GM12878 (cell line): ENCODE measurements around the gene PSMB7. TPM values are rescaled to one million over a fixed set of nuclear protein-coding genes. Genes with fewer than 3 reads are reported as not detected.

Experiments
- ATAC-seq: fragments of 200-7000 bp; cut with Tn5 transposase; 3 replicates; pipeline ENCODE4 v1.9.1; 2020; ENCODE audit warnings: mild to moderate bottlenecking, moderate library complexity
- BruUV-seq: library from RNA; stranded (reverse); fragments of 400-500 nt; replicated peaks from 2 replicates; lab custom pipeline; 2021; lab: Mats Ljungman, UMichigan
- CTCF ChIA-PET: fragments of 300-600 bp; sonication (Branson Sonifier 250); formaldehyde crosslinking; extraction: SDS; loops from one replicate; lab custom pipeline; 2021; ENCODE audit warnings: inconsistent platforms; lab: Yijun Ruan, JAX
- POLR2A ChIA-PET: fragments of 350-600 bp; formaldehyde crosslinking; extraction: SDS; loops from one replicate; lab custom pipeline; 2021; ENCODE audit warnings: inconsistent platforms; lab: Charles Lee
- RAD21 ChIA-PET: fragments of 300-600 bp; sonication (Branson Sonifier 250); formaldehyde crosslinking; loops from one replicate; lab custom pipeline; 2023; ENCODE audit warnings: antibody characterized with exemption; ENCODE audit not compliant: unreplicated experiment; lab: Charles Lee
- SMC1A ChIA-PET: fragments of 300-600 bp; sonication (Branson Sonifier 250); formaldehyde crosslinking; loops from one replicate; lab custom pipeline; 2023; ENCODE audit not compliant: unreplicated experiment, uncharacterized antibody; lab: Charles Lee
- DNase-seq: peaks from one replicate; pipeline ENCODE4 v3.0.0-alpha.2; 2011; ENCODE audit warnings: low read depth, low spot score
- FAIRE-seq: peaks from 3 replicates; lab custom pipeline; 2011; peaks lifted over from hg19 to GRCh38; lab: Jason Lieb, UNC
- H2AFZ ChIP-seq: 2 replicates; pipeline ENCODE4 v1.6.0; 2011; ENCODE audit warnings: low read depth, low read length, control low read depth; ENCODE audit not compliant: control insufficient read depth
- H3K27ac ChIP-seq: 2 replicates; pipeline ENCODE4 v1.5.1; 2011; ENCODE audit warnings: control low read depth; ENCODE audit not compliant: control insufficient read depth, insufficient read depth
- H3K27me3 ChIP-seq, 2 experiments: replicated peaks in 1 of 2; 2 replicates each; pipeline versions ENCODE4 v1.6.0 to v1.6.1; 2011; ENCODE audit warnings: low read length in 1 of 2; ENCODE audit not compliant: control insufficient read depth in 2 of 2, insufficient read depth in 2 of 2
- H3K36me3 ChIP-seq, 2 experiments: 2 replicates each; pipeline ENCODE4 v1.5.1; 2011; ENCODE audit warnings: low read length in 1 of 2; ENCODE audit not compliant: control insufficient read depth in 2 of 2, insufficient read depth in 2 of 2
- H3K4me1 ChIP-seq: 2 replicates; pipeline ENCODE4 v1.6.1; 2011; ENCODE audit warnings: mild to moderate bottlenecking, low read length, moderate library complexity, mixed read lengths; ENCODE audit not compliant: control insufficient read depth, insufficient read depth
- H3K4me2 ChIP-seq: 2 replicates; pipeline ENCODE4 v1.6.0; 2011; ENCODE audit warnings: control low read depth; ENCODE audit not compliant: control insufficient read depth, insufficient read depth
- H3K4me3 ChIP-seq: fragments of 200-600 bp; sonication (generic); 2 replicates; pipeline ENCODE4 v1.5.1; 2016
- H3K79me2 ChIP-seq: 2 replicates; pipeline ENCODE4 v1.6.0; 2011; ENCODE audit warnings: low read length; ENCODE audit not compliant: control insufficient read depth, insufficient read depth
- H3K9ac ChIP-seq: 2 replicates; pipeline ENCODE4 v1.8.0; 2011; ENCODE audit warnings: low read length, control low read depth, mixed read lengths; ENCODE audit not compliant: control insufficient read depth, insufficient read depth
- H3K9me3 ChIP-seq: replicated peaks from 3 replicates; pipeline ENCODE4 v1.5.1; 2011; ENCODE audit warnings: mild to moderate bottlenecking, low read length; ENCODE audit not compliant: control insufficient read depth, insufficient read depth
- H4K20me1 ChIP-seq: 2 replicates; pipeline ENCODE4 v1.6.0; 2011; ENCODE audit not compliant: control insufficient read depth, insufficient read depth
- BRCA1 ChIP-seq: IDR thresholded peaks from 2 replicates; pipeline ENCODE4 v1.6.1; 2011; ENCODE audit warnings: low read depth, low read length, improper control_type of control experiment
- CBX5 ChIP-seq: sonication (generic); IDR thresholded peaks from 2 replicates; pipeline ENCODE4 v1.6.1; 2016; ENCODE audit warnings: low read depth, moderate library complexity, mild to moderate bottlenecking, inconsistent platforms
- CREM ChIP-seq: IDR thresholded peaks from 2 replicates; pipeline ENCODE4 v1.6.1; 2014; ENCODE audit warnings: antibody characterized with exemption, low read depth
- EGR1 ChIP-seq, 2 experiments: IDR thresholded peaks; 1 replicate in 1 of 2; 2 replicates in 1 of 2; pipeline ENCODE4 v1.6.1; 2011 to 2012; ENCODE audit warnings: low read depth in 2 of 2, low read length in 2 of 2, borderline replicate concordance in 1 of 2, mild to moderate bottlenecking in 1 of 2, moderate library complexity in 1 of 2
- IKZF1 ChIP-seq: fragments of 450-650 bp; conservative IDR thresholded peaks from 2 replicates; pipeline ENCODE4 v1.6.1; 2017; ENCODE audit warnings: antibody characterized with exemption, mild to moderate bottlenecking
- NR2C2 ChIP-seq: IDR thresholded peaks from 2 replicates; pipeline ENCODE4 v1.6.1; 2011; ENCODE audit warnings: borderline replicate concordance, low read depth; ENCODE audit not compliant: control insufficient read depth, insufficient read length
- PML ChIP-seq: IDR thresholded peaks from 2 replicates; pipeline ENCODE4 v1.6.1; 2012; ENCODE audit warnings: low read length, inconsistent platforms
- SMAD5 ChIP-seq: IDR thresholded peaks from 2 replicates; pipeline ENCODE4 v1.6.1; 2016; ENCODE audit warnings: antibody characterized with exemption, low read depth
- SPI1 ChIP-seq: IDR thresholded peaks from 2 replicates; pipeline ENCODE4 v1.6.1; 2011; ENCODE audit warnings: low read depth, mild to moderate bottlenecking, low read length, moderate library complexity, borderline replicate concordance; ENCODE audit not compliant: insufficient read depth
- SREBF1 ChIP-seq: IDR thresholded peaks from 2 replicates; pipeline ENCODE4 v1.6.1; 2012; ENCODE audit warnings: mild to moderate bottlenecking, low read length
- STAT1 ChIP-seq: fragments of 450-650 bp; conservative IDR thresholded peaks from 2 replicates; pipeline ENCODE4 v1.6.1; 2014; ENCODE audit warnings: antibody characterized with exemption, mild to moderate bottlenecking
- WGBS: methylation state at CpG from one replicate; pipeline ENCODE4 v1.1.6; 2016; ENCODE audit warnings: low lambda C conversion rate; ENCODE audit not compliant: insufficient replicate concordance, insufficient coverage; ENCODE audit errors: missing lambda C conversion rate; 5-methylcytosine and 5-hydroxymethylcytosine counted together
- in situ Hi-C: fragments of 300-500 bp; cut with MboI; formaldehyde crosslinking; loops from 9 replicates; pipeline ENCODE4 v1.14.3; 2018; ENCODE audit warnings: mixed read lengths
- intact Hi-C: fragments of 100-400 bp; cut with micrococcal nuclease; formaldehyde crosslinking; loops from one replicate; pipeline ENCODE4 v1.14.2; 2022; ENCODE audit not compliant: unreplicated experiment
- polyA plus RNA-seq, 11 experiments: library from polyadenylated mRNA; depleted of rRNA in 4 of 11; unstranded in 6 of 11; stranded (reverse) in 5 of 11; fragments of >200 nt; fragmentation: Nextera tagmentation in 4 of 11; fragmentation: Illumina TruSeq in 1 of 11; extraction: Ambion mirVana in 4 of 11; extraction: Trizol in 1 of 11; gene quantifications; 1 replicate in 1 of 11; 2 replicates in 10 of 11; pipeline versions ENCODE4 v1.2.1 to v1.2.3, GENCODE V29; 2011 to 2016; ENCODE audit warnings: inconsistent platforms in 2 of 11, missing spikeins in 2 of 11, low read depth in 1 of 11
- total RNA-seq, 4 experiments: library from RNA; depleted of rRNA in 3 of 4; stranded (reverse); fragments of >200 nt in 3 of 4; fragmentation: Illumina TruSeq in 1 of 4; extraction: Trizol in 1 of 4; gene quantifications; 2 replicates each; pipeline versions ENCODE4 v1.2.1 to v1.2.3, GENCODE V29; 2013 to 2021
- TF ChIP-seq, protein P1 (sequence below): fragments of 450-650 bp; formaldehyde crosslinking; IDR thresholded peaks from 2 replicates; pipeline ENCODE4 v1.5.0; 2022; ENCODE audit warnings: mild to moderate bottlenecking, missing genetic modification characterization
- TF ChIP-seq, protein P2 (sequence below): fragments of 450-650 bp; IDR thresholded peaks from 2 replicates; pipeline ENCODE4 v1.6.1; 2018; ENCODE audit warnings: borderline replicate concordance, mild to moderate bottlenecking; ENCODE audit not compliant: partially characterized antibody

Gene PSMB7
- total and polyA plus RNA-seq, 10 of the 15 experiments (the other 5 are each of a cell fraction or from before 2014, with no cell fraction given): 174 to 564 (median 268) TPM

DNA sequence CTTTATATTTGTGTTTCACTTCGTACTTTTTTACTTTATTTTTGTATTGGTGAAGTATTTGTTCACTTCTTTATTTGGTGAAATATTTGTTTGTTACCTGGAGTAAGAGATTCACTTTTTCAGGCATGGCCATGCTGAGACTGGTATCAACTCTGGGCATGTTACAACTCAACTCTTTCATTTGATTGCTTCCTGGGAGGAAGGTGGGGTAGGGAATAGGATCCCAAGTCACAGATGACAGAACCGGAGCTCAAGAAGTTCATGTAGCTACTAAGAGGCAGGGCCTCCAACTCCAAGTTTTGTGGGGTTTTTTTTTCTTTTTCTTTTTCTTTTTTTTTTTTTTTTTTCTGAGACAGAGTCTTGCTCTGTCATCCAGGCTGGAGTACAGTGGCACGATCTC is 28.9 kb upstream of the PSMB7 start:
- Histone ChIP-seq H4K20me1 (no peaks in the 10 kb centered on the region), H3K27me3 (no peaks in the 10 kb centered on the region), H3K9ac (no peak overlapping the region), H3K9me3 (peaks cover 4% of the 10 kb centered on the region; the same call in 1 of the 3 replicates), H2AFZ (no peak overlapping the region), H3K4me3 (no peak overlapping the region), H3K36me3 (no peaks in the 10 kb centered on the region), H3K4me1 (no peaks in the 10 kb centered on the region), H3K27ac (no peak overlapping the region), H3K79me2 (no peaks in the 10 kb centered on the region), H3K4me2 (no peak overlapping the region)
- RAD21 ChIA-PET: interaction anchor here (0.6 to 1.0 kb wide), 2 partner anchors 175 to 318 kb away, joined by 3 read pairs; no protein-coding TSS in a partner anchor
- FAIRE-seq (peak; percentile 18), ATAC-seq (no peak), DNase-seq (no peak)
- intact Hi-C loops (no loop called here), in situ Hi-C loops (no loop called here)
- POLR2A ChIA-PET: no interaction called here
- SMC1A ChIA-PET: no interaction called here
- CTCF ChIA-PET: interaction anchor here (0.6 kb wide), 1 partner anchor 350 kb away, joined by 3 read pairs; no protein-coding TSS in a partner anchor
- no peak for TF ChIP-seq CBX5
- no peak for TF ChIP-seq PML
- TF ChIP-seq SREBF1: no peak
- TF ChIP-seq BRCA1: no peak
- BruUV-seq: no TSS peak
- WGBS: 52% methylated on average over 3 of the region's 3 CpGs

DNA sequence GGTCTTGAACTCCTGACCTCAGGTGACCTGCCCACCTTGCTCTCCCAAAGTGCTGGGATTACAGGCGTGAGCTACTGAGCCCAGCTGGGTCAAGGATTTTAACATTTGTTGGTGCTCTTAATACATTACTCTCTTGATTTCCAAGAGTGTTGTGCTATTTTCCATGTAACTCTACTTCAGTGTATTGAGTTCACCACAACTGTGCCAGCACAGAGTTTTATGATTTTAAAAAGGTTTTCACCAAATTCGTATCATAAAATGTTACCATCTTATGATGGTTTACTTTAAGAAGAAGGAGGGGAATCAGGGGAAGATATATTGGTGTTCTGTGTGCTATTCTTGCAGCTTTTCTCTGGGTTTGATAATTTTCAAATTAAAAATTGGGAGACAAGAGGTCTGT is 28.4 kb upstream of the PSMB7 start:
- ATAC-seq (no peak), FAIRE-seq (no peak), DNase-seq (no peak)
- H3K4me3 ChIP-seq: no peak overlapping the region
- no peaks in the 10 kb centered on the region for H3K79me2 ChIP-seq
- no peaks in the 10 kb centered on the region for H3K36me3 ChIP-seq
- POLR2A ChIA-PET: no interaction called here
- H3K9me3 ChIP-seq: peaks cover 7% of the 10 kb centered on the region; the same call in 1 of the 3 replicates
- no peaks in the 10 kb centered on the region for H3K4me1 ChIP-seq
- WGBS: 25% methylated on average over 2 of the region's 2 CpGs
- RAD21 ChIA-PET: interaction anchor here (0.6 kb wide), 1 partner anchor 317 kb away, joined by 3 read pairs; no protein-coding TSS in a partner anchor
- H3K27ac ChIP-seq: no peak overlapping the region
- no peaks in the 10 kb centered on the region for H3K27me3 ChIP-seq
- H3K4me2 ChIP-seq: no peak overlapping the region
- no TSS peak for BruUV-seq
- in situ Hi-C loops (no loop called here), intact Hi-C loops (no loop called here)
- no peaks in the 10 kb centered on the region for H4K20me1 ChIP-seq
- SMC1A ChIA-PET: no interaction called here
- no peak overlapping the region for H3K9ac ChIP-seq
- no peak overlapping the region for H2AFZ ChIP-seq
- CTCF ChIA-PET: no interaction called here
- TF ChIP-seq STAT1: no peak
- no peak for TF ChIP-seq SPI1
- TF ChIP-seq CREM: no peak
- no peak for TF ChIP-seq NR2C2
- TF ChIP-seq, protein P1, sequence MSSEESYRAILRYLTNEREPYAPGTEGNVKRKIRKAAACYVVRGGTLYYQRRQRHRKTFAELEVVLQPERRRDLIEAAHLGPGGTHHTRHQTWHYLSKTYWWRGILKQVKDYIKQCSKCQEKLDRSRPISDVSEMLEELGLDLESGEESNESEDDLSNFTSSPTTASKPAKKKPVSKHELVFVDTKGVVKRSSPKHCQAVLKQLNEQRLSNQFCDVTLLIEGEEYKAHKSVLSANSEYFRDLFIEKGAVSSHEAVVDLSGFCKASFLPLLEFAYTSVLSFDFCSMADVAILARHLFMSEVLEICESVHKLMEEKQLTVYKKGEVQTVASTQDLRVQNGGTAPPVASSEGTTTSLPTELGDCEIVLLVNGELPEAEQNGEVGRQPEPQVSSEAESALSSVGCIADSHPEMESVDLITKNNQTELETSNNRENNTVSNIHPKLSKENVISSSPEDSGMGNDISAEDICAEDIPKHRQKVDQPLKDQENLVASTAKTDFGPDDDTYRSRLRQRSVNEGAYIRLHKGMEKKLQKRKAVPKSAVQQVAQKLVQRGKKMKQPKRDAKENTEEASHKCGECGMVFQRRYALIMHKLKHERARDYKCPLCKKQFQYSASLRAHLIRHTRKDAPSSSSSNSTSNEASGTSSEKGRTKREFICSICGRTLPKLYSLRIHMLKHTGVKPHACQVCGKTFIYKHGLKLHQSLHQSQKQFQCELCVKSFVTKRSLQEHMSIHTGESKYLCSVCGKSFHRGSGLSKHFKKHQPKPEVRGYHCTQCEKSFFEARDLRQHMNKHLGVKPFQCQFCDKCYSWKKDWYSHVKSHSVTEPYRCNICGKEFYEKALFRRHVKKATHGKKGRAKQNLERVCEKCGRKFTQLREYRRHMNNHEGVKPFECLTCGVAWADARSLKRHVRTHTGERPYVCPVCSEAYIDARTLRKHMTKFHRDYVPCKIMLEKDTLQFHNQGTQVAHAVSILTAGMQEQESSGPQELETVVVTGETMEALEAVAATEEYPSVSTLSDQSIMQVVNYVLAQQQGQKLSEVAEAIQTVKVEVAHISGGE: no peak
- TF ChIP-seq, protein P2, sequence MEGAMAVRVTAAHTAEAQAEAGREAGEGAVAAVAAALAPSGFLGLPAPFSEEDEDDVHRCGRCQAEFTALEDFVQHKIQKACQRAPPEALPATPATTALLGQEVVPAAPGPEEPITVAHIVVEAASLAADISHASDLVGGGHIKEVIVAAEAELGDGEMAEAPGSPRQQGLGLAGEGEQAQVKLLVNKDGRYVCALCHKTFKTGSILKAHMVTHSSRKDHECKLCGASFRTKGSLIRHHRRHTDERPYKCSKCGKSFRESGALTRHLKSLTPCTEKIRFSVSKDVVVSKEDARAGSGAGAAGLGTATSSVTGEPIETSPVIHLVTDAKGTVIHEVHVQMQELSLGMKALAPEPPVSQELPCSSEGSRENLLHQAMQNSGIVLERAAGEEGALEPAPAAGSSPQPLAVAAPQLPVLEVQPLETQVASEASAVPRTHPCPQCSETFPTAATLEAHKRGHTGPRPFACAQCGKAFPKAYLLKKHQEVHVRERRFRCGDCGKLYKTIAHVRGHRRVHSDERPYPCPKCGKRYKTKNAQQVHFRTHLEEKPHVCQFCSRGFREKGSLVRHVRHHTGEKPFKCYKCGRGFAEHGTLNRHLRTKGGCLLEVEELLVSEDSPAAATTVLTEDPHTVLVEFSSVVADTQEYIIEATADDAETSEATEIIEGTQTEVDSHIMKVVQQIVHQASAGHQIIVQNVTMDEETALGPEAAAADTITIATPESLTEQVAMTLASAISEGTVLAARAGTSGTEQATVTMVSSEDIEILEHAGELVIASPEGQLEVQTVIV: no peak
- TF ChIP-seq SMAD5: no peak
- TF ChIP-seq EGR1 (IDR thresholded peaks at IDR 0.05; ENCODE audit: borderline replicate concordance in 1 of 2, low read depth in 2 of 2, low read length in 2 of 2): no peak
- TF ChIP-seq IKZF1: no peak
